Measurements from ENCODE around the gene HDAC9. TPM values are rescaled to one million over a fixed set of nuclear protein-coding genes. Genes with fewer than 3 reads are reported as not detected.

HDAC9 gene
- total RNA-seq, 1 donor from 2014 or later: 0.52 TPM

GRCh38 chr7:18890885-18891621, 395.5 kb downstream of the HDAC9 start:
- no peaks in the 10 kb centered on the region for H3K4me1 Mint-ChIP-seq (ENCODE audit: low read depth)
- H3K36me3 Mint-ChIP-seq (ENCODE audit: low read depth): no peaks in the 10 kb centered on the region
- H3K27ac Mint-ChIP-seq: no peak overlapping the region
- H3K4me3 Mint-ChIP-seq (ENCODE audit: low read depth): no peak overlapping the region
- H3K9me3 Mint-ChIP-seq: peaks cover 12% of the 10 kb centered on the region
- intact Hi-C loops (cut with micrococcal nuclease): no loop called here
- H3K27me3 Mint-ChIP-seq (ENCODE audit: low read depth): no peaks in the 10 kb centered on the region
- no peak for DNase-seq (ENCODE audit: low spot score)

DNA sequence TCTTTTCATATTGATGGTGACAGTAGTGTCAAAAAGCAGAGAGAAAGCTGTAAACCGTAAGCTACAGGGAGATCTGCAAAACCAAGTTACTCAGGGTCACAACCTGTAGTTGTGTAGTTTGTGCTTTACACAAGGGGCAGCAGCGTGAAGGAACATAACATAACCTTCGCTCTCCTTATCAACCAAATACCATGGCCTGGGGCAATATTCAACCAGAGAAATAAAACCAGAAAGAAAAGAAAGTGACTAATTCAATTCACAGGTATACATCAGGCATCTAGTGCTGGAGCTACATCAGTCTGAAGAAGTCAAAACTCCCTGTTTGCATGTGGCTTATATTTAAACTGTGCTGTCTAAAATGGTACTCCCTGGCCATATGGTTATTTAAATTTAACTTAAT, 397.6 kb downstream of the HDAC9 start:
- no peaks in the 10 kb centered on the region for H3K27me3 Mint-ChIP-seq (ENCODE audit: low read depth)
- no peak overlapping the region for H3K27ac Mint-ChIP-seq
- peaks cover 12% of the 10 kb centered on the region for H3K9me3 Mint-ChIP-seq
- no peaks in the 10 kb centered on the region for H3K36me3 Mint-ChIP-seq (ENCODE audit: low read depth)
- intact Hi-C loops (cut with micrococcal nuclease): no loop called here
- no peak for DNase-seq (ENCODE audit: low spot score)
- no peaks in the 10 kb centered on the region for H3K4me1 Mint-ChIP-seq (ENCODE audit: low read depth)
- H3K4me3 Mint-ChIP-seq (ENCODE audit: low read depth): no peak overlapping the region

GRCh38 chr7:18894155-18894554, 398.6 kb downstream of the HDAC9 start:
- peaks cover 3% of the 10 kb centered on the region for H3K9me3 Mint-ChIP-seq
- H3K4me3 Mint-ChIP-seq (ENCODE audit: low read depth): no peak overlapping the region
- DNase-seq (ENCODE audit: low spot score): no peak

GRCh38 chr7:18895456-18895855, 399.9 kb downstream of the HDAC9 start:
- Mint-ChIP-seq H3K9me3 (peaks cover 3% of the 10 kb centered on the region), H3K27ac (no peak overlapping the region), H3K36me3 (ENCODE audit: low read depth) (no peaks in the 10 kb centered on the region), H3K27me3 (ENCODE audit: low read depth) (no peaks in the 10 kb centered on the region), H3K4me1 (ENCODE audit: low read depth) (no peaks in the 10 kb centered on the region), H3K4me3 (ENCODE audit: low read depth) (no peak overlapping the region)
- no peak for DNase-seq (ENCODE audit: low spot score)
- intact Hi-C loops (cut with micrococcal nuclease): no loop called here

More at GRCh38 chr7:18894155-18894554, 398.6 kb downstream of the HDAC9 start:
- no peaks in the 10 kb centered on the region for H3K36me3 Mint-ChIP-seq (ENCODE audit: low read depth)
- H3K4me1 Mint-ChIP-seq (ENCODE audit: low read depth): no peaks in the 10 kb centered on the region
- no peaks in the 10 kb centered on the region for H3K27me3 Mint-ChIP-seq (ENCODE audit: low read depth)
- no peak overlapping the region for H3K27ac Mint-ChIP-seq
- intact Hi-C loops (cut with micrococcal nuclease): no loop called here

GRCh38 chr7:18896343-18896975, 400.9 kb downstream of the HDAC9 start:
- intact Hi-C loops (cut with micrococcal nuclease): no loop called here
- H3K9me3 Mint-ChIP-seq: no peaks in the 10 kb centered on the region
- no peaks in the 10 kb centered on the region for H3K36me3 Mint-ChIP-seq (ENCODE audit: low read depth)
- no peak overlapping the region for H3K4me3 Mint-ChIP-seq (ENCODE audit: low read depth)
- no peaks in the 10 kb centered on the region for H3K4me1 Mint-ChIP-seq (ENCODE audit: low read depth)
- H3K27ac Mint-ChIP-seq: no peak overlapping the region
- no peak for DNase-seq (ENCODE audit: low spot score)
- H3K27me3 Mint-ChIP-seq (ENCODE audit: low read depth): no peaks in the 10 kb centered on the region

GRCh38 chr7:18900236-18900635, 404.7 kb downstream of the HDAC9 start:
- intact Hi-C loops (cut with micrococcal nuclease): no loop called here
- no peaks in the 10 kb centered on the region for H3K4me1 Mint-ChIP-seq (ENCODE audit: low read depth)
- no peak for DNase-seq (ENCODE audit: low spot score)
- no peak overlapping the region for H3K27ac Mint-ChIP-seq
- no peak overlapping the region for H3K4me3 Mint-ChIP-seq (ENCODE audit: low read depth)
- no peaks in the 10 kb centered on the region for H3K27me3 Mint-ChIP-seq (ENCODE audit: low read depth)
- H3K36me3 Mint-ChIP-seq (ENCODE audit: low read depth): no peaks in the 10 kb centered on the region
- peaks cover 9% of the 10 kb centered on the region for H3K9me3 Mint-ChIP-seq

- Mint-ChIP-seq H3K9me3 (peaks cover 9% of the 10 kb centered on the region), H3K4me1 (ENCODE audit: low read depth) (no peaks in the 10 kb centered on the region)
- no peak for DNase-seq (ENCODE audit: low spot score)
Observed at GRCh38 chr7:18900803-18901202, 405.3 kb downstream of the HDAC9 start.

DNA sequence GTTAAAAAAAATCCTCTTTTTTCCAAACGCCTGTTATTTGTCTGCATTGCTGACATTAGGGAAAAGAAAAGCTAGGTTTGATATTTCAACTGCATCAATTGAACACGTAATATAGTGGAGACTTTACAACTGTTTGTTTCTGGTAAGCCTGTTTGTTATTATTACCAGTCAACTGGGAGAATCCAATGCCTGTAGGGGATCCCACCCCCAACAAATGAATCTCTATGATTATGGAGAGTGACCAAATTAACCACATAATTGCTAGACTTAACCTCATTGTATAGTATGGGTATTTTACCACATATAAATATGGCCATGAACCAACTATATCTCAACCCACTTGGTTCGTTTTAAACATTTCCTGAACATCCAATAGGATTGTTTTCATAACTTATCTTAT, 405.8 kb downstream of the HDAC9 start:
- intact Hi-C loops (cut with micrococcal nuclease): no loop called here
- peaks cover 9% of the 10 kb centered on the region for H3K9me3 Mint-ChIP-seq

More at GRCh38 chr7:18900803-18901202, 405.3 kb downstream of the HDAC9 start:
- H3K4me3 Mint-ChIP-seq (ENCODE audit: low read depth): no peak overlapping the region
- no peaks in the 10 kb centered on the region for H3K27me3 Mint-ChIP-seq (ENCODE audit: low read depth)
- intact Hi-C loops (cut with micrococcal nuclease): no loop called here
- no peak overlapping the region for H3K27ac Mint-ChIP-seq
- no peaks in the 10 kb centered on the region for H3K36me3 Mint-ChIP-seq (ENCODE audit: low read depth)

GRCh38 chr7:18901982-18902421, 406.5 kb downstream of the HDAC9 start:
- H3K27me3 Mint-ChIP-seq (ENCODE audit: low read depth): no peaks in the 10 kb centered on the region
- H3K4me3 Mint-ChIP-seq (ENCODE audit: low read depth): no peak overlapping the region
- H3K27ac Mint-ChIP-seq: no peak overlapping the region
- intact Hi-C loops (cut with micrococcal nuclease): no loop called here
- peaks cover 9% of the 10 kb centered on the region for H3K9me3 Mint-ChIP-seq
- no peaks in the 10 kb centered on the region for H3K4me1 Mint-ChIP-seq (ENCODE audit: low read depth)
- DNase-seq (ENCODE audit: low spot score): no peak
- H3K36me3 Mint-ChIP-seq (ENCODE audit: low read depth): no peaks in the 10 kb centered on the region

More for the DNA sequence above, 405.8 kb downstream of the HDAC9 start:
- Mint-ChIP-seq H3K36me3 (ENCODE audit: low read depth) (no peaks in the 10 kb centered on the region), H3K4me1 (ENCODE audit: low read depth) (no peaks in the 10 kb centered on the region), H3K27me3 (ENCODE audit: low read depth) (no peaks in the 10 kb centered on the region), H3K4me3 (ENCODE audit: low read depth) (no peak overlapping the region), H3K27ac (no peak overlapping the region)
- no peak for DNase-seq (ENCODE audit: low spot score)

GRCh38 chr7:18902892-18903291, 407.3 kb downstream of the HDAC9 start:
- DNase-seq (ENCODE audit: low spot score): no peak
- H3K9me3 Mint-ChIP-seq: peaks cover 9% of the 10 kb centered on the region

GRCh38 chr7:18903695-18904094, 408.1 kb downstream of the HDAC9 start:
- Mint-ChIP-seq H3K27me3 (ENCODE audit: low read depth) (no peaks in the 10 kb centered on the region), H3K4me1 (ENCODE audit: low read depth) (no peaks in the 10 kb centered on the region), H3K36me3 (ENCODE audit: low read depth) (no peaks in the 10 kb centered on the region), H3K27ac (no peak overlapping the region), H3K4me3 (ENCODE audit: low read depth) (no peak overlapping the region), H3K9me3 (peaks cover 14% of the 10 kb centered on the region)
- DNase-seq (ENCODE audit: low spot score): no peak
- intact Hi-C loops (cut with micrococcal nuclease): no loop called here

More at GRCh38 chr7:18902892-18903291, 407.3 kb downstream of the HDAC9 start:
- intact Hi-C loops (cut with micrococcal nuclease): no loop called here
- H3K4me1 Mint-ChIP-seq (ENCODE audit: low read depth): no peaks in the 10 kb centered on the region
- H3K27me3 Mint-ChIP-seq (ENCODE audit: low read depth): no peaks in the 10 kb centered on the region
- H3K36me3 Mint-ChIP-seq (ENCODE audit: low read depth): no peaks in the 10 kb centered on the region
- no peak overlapping the region for H3K4me3 Mint-ChIP-seq (ENCODE audit: low read depth)
- no peak overlapping the region for H3K27ac Mint-ChIP-seq

DNA sequence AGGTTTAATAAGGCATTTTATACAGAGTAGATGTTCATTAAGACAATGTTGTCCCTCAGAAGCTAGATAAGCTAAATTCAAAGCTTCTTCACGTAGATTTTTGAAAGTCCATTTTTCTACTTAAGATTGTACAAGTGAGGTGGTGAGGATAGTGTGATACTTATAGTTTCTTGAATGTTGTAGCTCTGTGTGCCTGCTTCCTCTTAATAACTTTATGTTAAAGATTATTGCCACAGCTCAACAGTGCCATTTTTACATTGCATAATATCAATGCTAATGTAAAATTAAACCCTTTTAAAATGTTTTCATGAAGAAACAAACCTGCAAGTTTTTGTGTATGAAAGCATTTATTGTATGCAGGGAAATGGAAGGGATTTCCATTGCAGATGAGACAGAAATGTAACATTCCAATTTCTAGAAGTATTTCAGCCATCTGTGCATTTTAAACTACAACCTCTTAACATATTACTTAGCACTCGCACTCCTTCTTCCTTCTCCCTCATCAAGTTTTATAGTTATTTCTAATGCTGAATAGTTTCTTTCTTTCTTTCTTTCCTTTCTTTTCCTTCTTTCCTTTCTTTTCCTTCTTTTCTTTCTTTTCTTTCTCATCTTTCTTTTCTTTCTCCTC, 409.9 kb downstream of the HDAC9 start:
- no peak for DNase-seq (ENCODE audit: low spot score)
- H3K27ac Mint-ChIP-seq: no peak overlapping the region
- peaks cover 24% of the 10 kb centered on the region for H3K9me3 Mint-ChIP-seq
- no peaks in the 10 kb centered on the region for H3K4me1 Mint-ChIP-seq (ENCODE audit: low read depth)
- no peaks in the 10 kb centered on the region for H3K36me3 Mint-ChIP-seq (ENCODE audit: low read depth)
- no peaks in the 10 kb centered on the region for H3K27me3 Mint-ChIP-seq (ENCODE audit: low read depth)
- H3K4me3 Mint-ChIP-seq (ENCODE audit: low read depth): no peak overlapping the region
- intact Hi-C loops (cut with micrococcal nuclease): no loop called here

DNA sequence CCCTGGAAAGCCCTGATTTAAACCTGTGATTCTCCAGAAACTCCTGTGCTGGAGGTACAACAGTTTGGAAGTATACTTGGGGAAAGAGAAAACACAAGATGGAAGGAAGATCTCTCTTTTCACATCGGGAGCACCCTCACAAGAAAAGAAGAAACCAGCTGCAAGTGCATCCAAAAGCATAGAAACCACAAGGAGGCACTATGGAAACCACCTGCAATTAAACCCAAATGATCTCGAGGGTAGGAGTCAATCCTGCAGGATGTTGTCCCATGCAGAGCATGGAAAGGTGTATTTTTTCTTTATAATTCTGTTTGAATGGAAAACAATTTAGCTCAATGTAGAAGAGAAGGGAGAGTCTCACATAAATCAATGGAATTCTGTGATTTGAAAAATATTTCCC, 411.4 kb downstream of the HDAC9 start:
- Mint-ChIP-seq H3K36me3 (ENCODE audit: low read depth) (no peaks in the 10 kb centered on the region), H3K9me3 (peaks cover 34% of the 10 kb centered on the region), H3K27ac (no peak overlapping the region), H3K4me3 (ENCODE audit: low read depth) (no peak overlapping the region), H3K4me1 (ENCODE audit: low read depth) (no peaks in the 10 kb centered on the region), H3K27me3 (ENCODE audit: low read depth) (no peaks in the 10 kb centered on the region)
- intact Hi-C loops (cut with micrococcal nuclease): no loop called here
- no peak for DNase-seq (ENCODE audit: low spot score)
